HG03565 (cell line): ENCODE measurements around the gene TGM3.

Source experiments
- ATAC-seq: cut with Tn5 transposase; IDR thresholded peaks from one replicate; pipeline ENCODE4 v1.9.1; 2021; ENCODE audit warnings: mild to moderate bottlenecking, moderate library complexity; ENCODE audit not compliant: unreplicated experiment

The TGM3 gene

GRCh38 chr20:2283706-2284423 lies 11.9 kb upstream of the TGM3 start:
- no peak for ATAC-seq

GRCh38 chr20:2285193-2285592 lies 10.6 kb upstream of the TGM3 start:
- ATAC-seq = no peak

- no peak for ATAC-seq
These were observed 10.2 kb upstream of the TGM3 start for GRCh38 chr20:2285613-2286012.

- no peak for ATAC-seq
These were observed 8.3 kb upstream of the TGM3 start for GRCh38 chr20:2287504-2287903.

- no peak for ATAC-seq
These were observed 6.3 kb upstream of the TGM3 start for GRCh38 chr20:2289475-2289874.

GRCh38 chr20:2290486-2290885 lies 5.3 kb upstream of the TGM3 start:
- ATAC-seq = no peak

GRCh38 chr20:2292416-2293110 lies 3.2 kb upstream of the TGM3 start:
- ATAC-seq = no peak

- ATAC-seq = no peak
These were observed 2.3 kb upstream of the TGM3 start for GRCh38 chr20:2293486-2293885.

GRCh38 chr20:2293971-2294370 lies 1.8 kb upstream of the TGM3 start:
- ATAC-seq = no peak

GRCh38 chr20:2295286-2295685 lies 515 bp upstream of the TGM3 start:
- no peak for ATAC-seq

GRCh38 chr20:2296524-2297356 lies 939 bp downstream of the TGM3 start:
- no peak for ATAC-seq

GRCh38 chr20:2297357-2297728 lies 1.5 kb downstream of the TGM3 start:
- no peak for ATAC-seq

- ATAC-seq = no peak
These were observed 2.3 kb downstream of the TGM3 start for GRCh38 chr20:2298116-2298515.

- ATAC-seq = no peak
These were observed 2.9 kb downstream of the TGM3 start for GRCh38 chr20:2298701-2299100.

GRCh38 chr20:2299301-2299700 lies 3.5 kb downstream of the TGM3 start:
- no peak for ATAC-seq

GRCh38 chr20:2300002-2300401 lies 4.2 kb downstream of the TGM3 start:
- no peak for ATAC-seq

GRCh38 chr20:2300420-2300819 lies 4.6 kb downstream of the TGM3 start:
- ATAC-seq = no peak

- ATAC-seq = peak; percentile 84
These were observed 5.4 kb downstream of the TGM3 start for GRCh38 chr20:2301164-2301622.

- ATAC-seq = no peak
These were observed 6.7 kb downstream of the TGM3 start for GRCh38 chr20:2302384-2303060.

- no peak for ATAC-seq
These were observed 7.9 kb downstream of the TGM3 start for GRCh38 chr20:2303673-2304072.

GRCh38 chr20:2304180-2304579 lies 8.4 kb downstream of the TGM3 start:
- ATAC-seq = no peak
